GM19397 (cell line): ENCODE results near the gene RAPGEF1.

ENCODE experiments used
- ATAC-seq: cut with Tn5 transposase; IDR thresholded peaks from one replicate; pipeline ENCODE4 v1.9.1; 2021; ENCODE audit warnings: mild to moderate bottlenecking, moderate library complexity; ENCODE audit not compliant: unreplicated experiment

The RAPGEF1 gene

GRCh38 chr9:131629226-131629500 is 110.7 kb downstream of the RAPGEF1 start:
- no peak for ATAC-seq

DNA sequence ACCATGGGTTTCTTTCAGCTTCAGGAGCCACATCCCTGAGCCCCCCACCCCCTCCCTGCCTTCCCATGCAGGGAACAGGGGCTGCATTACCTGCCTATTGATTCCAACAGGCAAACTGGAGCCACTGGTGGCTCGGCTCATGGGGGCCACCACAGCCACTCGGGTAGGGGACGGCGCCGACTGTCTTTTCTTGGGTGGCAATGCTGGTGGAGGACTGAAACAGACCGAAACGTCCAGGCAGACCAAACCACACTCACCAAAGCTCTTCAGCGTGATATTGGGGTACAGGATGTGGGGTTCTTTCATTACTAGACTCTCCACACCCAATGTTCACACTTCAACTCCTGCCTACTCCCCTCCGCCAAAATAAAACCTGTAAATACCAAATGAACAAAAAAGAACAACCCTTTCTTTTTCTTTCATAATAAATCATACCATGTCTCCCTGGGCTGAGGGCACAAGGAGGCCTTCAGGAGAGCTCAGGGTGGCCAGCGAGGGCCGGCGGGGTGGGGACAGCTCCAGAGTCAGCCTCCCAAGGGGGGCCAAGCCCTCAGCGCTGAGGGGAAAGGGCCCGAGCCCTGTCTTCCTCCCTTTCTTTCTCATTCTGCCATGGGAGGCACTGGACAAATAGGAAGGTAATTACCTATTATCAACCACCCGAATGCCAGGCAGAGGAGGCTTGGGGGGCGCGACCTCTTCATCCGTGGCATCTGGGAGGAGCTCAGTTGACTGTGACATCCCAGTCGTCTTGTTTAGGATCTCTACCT is 111.2 kb downstream of the RAPGEF1 start:
- ATAC-seq: no peak

DNA sequence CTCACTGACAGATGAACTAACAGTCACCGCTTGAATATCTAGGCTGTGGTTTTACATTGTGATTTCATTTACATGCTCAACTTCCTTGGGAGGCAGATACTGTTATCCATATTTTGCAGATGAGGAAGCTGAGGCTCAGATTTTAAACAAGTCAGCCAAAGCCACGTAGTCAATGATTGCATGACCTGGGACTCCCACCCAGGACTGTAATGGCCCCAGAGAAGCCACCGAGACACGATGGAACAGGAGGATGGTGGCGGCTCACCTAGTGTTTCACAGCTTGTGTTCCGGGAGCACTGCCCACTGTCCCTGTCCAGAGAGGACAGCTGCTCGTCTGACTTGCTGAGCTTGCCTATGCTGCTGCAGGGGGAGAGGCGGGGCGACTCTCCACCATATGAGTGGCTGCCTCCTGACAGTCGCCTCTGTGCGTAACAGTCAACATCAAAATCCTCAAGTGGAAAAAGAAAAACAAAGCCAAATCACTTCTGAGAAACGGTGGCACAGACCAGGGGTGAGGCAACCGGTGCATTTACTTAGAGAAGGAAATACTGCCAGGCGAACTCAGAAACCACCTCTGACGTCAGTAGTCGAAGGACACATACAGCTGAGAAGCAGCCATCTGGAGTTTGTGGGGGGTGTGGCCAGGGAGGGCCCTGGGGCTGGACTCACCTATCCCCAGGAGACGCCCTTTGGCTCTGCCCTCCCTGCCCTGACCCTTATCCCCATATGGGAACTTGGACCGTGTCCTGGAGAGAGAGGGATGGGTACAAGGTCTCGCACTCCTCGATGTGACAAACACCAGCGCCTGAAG is 112.0 kb downstream of the RAPGEF1 start:
- no peak for ATAC-seq

DNA sequence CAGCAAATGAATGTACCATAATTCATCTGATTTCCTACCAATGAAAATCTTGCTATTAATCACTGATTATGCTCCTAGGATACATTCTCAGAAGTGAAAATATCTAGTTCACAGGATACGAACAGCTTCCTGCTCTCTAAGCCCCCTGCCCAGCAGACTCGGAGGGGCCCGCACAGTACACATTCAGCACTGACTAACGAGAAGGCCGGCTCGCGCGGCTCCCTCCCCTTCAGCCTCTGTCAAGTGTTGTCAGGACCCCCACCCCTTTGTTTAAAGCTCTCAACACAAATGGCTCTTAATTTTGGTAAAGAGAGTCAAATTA is 112.6 kb downstream of the RAPGEF1 start:
- no peak for ATAC-seq

DNA sequence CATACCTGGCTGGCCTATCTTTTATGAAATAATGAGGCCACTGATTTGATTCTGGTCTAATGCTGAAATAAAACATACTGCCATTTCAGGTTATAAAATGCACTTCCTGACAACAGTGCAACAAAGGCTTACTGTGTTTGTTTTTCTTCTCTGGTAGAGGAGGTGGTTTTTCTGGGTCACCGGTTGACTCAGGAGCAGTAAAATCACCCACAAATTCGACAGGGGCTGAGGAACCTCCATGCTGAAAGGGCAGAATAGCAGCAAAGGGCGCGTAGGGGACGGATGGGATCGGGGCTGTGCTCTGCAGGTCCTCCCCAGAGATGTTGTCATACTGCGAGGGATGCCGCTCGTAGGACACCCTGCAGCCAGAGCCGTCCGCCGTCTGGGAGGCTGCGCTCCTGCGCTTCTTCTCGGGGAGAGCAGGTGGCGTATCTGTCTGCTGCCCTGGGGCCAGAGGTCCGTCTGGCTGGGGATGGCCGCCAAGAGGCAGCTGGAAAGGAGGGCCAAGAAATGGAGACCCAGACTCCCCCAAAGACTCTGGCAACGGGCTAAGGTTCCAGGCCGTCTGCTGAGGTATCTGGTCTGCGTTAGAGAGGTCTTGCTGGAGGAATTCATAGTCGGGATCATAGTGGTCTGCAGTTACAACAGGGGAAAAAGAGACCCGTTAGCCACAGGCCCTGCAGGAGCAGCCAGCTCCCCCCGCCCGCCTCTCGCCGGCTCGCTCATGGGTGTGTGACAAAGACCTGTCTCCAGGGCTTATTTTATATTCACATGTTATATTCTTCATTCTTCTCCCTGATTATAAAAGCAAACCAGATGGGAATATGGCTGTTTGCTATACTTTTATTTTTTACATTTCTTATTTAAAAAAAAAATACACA is 113.8 kb downstream of the RAPGEF1 start:
- ATAC-seq: no peak

DNA sequence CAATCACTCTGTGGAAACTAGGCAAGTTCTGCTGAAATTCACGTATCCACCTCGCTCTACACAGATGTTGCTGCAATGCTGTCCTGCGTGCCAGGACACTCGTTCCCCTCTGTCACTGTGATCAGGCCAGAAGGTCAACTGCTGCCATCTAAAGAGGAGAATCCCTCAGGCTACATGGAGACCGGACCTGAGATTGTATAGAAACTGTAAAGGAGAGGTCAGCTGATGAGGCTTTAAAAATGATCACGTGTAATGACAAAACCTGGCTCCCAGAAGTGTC is 114.4 kb downstream of the RAPGEF1 start:
- ATAC-seq: no peak

- ATAC-seq: no peak
Measured at GRCh38 chr9:131624636-131625507, 115.0 kb downstream of the RAPGEF1 start.

GRCh38 chr9:131623655-131624330 is 116.1 kb downstream of the RAPGEF1 start:
- no peak for ATAC-seq

- no peak for ATAC-seq
Measured at GRCh38 chr9:131622523-131622922, 117.4 kb downstream of the RAPGEF1 start.

DNA sequence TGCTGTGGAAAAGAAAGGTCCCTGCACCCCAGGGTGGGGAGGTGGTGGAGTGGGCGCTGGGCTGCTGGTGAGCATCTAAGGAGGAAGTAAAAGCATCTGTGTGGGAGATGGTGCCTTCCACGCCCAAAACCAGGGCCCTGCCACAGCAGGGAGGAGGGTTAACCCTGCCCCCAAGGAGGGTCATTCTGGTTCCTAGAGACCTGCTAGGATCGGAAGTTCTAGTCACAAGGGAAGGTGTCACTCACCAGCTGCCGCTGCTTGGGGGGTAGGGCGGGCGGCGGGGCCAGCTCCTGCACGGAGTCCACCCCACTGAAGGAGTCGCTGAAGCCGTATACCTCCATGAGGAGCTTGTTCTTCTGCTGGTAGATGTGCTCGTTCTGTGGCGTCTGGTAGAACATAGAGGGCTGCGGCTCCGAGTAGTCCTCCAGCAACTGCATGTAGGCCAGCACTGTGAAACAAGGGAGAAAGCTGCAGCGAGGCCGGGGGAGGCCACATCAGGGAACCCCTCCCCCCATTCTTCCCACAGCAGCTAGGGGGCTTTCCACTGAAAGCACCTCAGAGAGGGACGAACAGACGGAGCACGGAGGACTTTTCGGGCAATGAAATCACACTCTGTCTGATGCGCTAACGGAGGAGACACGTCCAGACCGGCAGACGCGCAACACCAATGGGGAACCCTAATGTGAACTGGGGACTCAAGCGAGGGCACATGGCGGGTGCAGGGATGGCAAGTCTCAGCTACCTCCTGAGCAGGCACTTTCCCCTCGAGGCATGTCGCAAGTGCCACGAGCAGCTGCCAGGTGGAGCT is 118.1 kb downstream of the RAPGEF1 start:
- no peak for ATAC-seq

DNA sequence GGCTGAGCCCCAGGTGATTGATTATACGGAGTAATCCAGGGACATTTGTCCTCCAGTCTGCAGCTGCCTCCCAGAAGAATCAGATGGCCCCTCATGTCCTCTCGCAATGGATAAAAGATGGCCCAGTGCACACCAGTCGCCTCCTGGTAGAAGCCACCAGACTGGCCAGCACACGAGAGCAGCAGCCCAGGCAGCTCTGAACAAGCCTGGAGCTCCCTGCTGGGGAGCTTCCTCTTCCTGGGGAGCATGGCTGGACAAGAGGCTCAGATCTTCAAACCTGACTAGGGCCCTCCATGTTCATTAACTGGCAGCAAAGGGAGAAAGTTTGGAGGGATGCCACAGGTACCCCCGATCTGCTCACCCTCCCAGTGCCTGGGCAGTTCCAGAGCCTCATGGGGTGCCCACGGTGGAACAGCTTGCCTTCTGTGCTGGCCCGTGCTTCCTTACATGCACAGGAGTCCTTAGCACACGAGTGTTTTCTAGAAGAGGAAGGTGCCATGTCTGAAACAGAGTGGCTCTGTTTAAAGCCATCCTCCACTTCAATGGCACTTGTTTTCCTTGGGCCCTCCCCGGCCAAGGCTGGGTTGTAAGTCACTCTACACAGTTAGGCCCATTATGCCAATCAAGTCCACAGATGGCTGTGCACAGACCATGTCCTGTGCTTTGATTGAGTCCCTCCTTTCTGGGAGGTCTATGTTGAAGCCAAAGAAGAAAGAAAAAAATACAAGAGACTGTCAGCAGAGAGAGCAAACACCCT is 118.9 kb downstream of the RAPGEF1 start:
- no peak for ATAC-seq

GRCh38 chr9:131619680-131620079 is 120.2 kb downstream of the RAPGEF1 start:
- ATAC-seq: no peak

DNA sequence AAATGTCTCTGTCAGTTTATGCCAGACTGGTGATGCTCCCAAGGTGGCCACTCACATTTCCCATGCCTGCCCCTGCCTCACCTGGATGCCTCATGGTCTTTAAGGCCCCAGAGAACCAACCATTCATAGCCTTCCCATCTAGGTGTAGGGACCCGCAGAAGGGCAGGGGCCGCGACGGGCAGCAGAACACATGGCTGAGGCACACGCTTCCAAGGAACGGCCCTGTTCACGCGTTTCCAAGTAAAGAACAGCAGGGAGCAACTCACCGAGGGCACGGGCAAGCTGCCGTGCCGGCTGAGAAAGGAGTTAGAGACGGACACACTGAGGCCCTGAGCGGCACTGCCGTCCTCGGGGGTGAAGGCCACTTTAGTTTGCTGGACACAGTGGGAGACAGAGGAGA is 121.1 kb downstream of the RAPGEF1 start:
- ATAC-seq: no peak

- ATAC-seq: no peak
Measured at GRCh38 chr9:131618071-131618479, 121.8 kb downstream of the RAPGEF1 start.

DNA sequence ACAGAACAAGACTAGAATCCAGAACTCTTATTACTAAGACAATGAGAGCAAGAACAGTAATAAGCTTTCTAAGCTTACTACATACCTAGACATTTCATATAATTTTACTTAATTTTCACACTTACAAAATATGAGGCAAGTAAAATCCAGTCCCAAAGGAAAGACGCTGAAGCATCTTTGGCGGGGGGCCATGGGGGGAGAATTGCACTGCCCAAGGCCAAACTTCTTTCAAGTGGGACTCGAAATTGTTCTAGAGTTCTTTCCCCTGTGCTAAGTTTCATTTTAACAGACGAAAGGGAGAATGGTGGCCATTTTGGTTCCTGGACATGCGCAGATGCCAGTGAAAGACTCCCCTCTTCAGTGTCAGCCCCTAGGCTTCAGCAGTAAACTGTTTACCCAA is 122.3 kb downstream of the RAPGEF1 start:
- ATAC-seq: no peak

DNA sequence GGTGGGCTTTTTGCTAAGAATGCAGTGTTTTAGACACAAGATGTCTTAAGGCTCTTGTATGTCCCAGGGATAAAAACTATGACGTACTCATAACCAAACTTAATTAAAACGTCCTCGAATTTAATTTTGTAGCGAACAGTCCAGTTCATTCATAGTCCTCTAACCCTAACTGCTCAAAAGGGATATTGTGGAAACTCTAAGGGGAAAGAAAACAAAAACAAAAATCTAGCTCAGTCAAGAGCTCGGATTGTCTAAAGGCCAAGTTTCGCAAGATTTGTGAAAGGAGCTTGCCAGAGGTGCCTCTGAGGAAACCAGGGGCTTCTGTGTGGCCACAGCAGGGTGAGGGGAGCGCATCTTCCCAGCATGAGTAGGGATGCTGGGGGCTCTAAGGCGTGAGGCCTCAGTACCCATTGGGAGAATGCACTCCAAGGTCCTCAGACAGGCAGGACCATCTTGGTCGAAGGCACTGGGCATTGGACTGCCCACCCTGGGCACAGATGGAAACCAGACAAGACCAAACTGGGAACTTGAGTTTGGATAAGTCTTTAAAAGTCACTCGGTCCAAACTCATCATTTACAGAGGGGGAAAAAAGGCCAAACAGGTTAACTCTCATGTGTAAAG is 122.8 kb downstream of the RAPGEF1 start:
- no peak for ATAC-seq

GRCh38 chr9:131614340-131614915 is 125.4 kb downstream of the RAPGEF1 start:
- ATAC-seq: no peak

DNA sequence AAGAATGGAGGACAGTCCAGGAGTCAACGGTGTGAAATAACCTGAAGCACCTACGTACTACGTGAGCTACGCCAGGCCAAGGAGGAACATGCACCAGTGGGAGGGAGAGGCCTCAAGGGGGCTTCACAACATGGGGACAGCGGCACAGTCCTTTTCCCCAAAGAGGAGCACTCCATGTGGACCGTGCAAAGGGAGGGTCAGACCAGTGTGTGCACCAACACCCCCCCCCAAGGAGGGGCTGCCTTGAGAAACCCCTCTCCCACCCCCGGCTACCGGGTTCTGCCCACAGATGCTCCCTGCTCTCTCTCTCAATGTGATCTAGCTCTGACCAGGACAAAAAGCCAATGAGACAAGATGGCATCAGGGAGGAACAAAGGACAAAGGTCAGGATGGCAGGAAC is 126.0 kb downstream of the RAPGEF1 start:
- ATAC-seq: no peak
